ENCODE results near the gene COL20A1.
A peak's percentile ranks its signal among the peaks of the same experiment; 100 is the strongest.

The COL20A1 gene

DNA sequence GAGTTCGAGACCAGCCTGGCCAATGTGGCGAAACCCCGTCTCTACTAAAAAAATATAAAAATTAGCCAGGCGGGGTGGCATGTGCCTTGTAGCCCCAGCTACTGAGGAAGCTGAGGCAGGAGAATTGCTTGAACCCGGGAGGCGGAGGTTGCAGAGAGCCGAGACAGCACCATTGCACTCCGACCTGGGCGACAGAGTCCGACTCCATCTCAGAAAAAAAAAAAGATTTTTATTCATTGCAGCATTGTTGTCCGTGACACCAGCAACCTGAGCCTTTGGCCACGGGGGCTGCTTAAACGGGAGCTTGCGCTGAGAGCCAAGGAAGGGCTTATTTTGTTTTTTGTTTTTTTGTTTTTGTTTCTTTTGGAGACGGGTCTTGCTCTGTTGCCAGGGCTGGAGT, 13.1 kb upstream of the COL20A1 start:
- DNase-seq = no peak

DNA sequence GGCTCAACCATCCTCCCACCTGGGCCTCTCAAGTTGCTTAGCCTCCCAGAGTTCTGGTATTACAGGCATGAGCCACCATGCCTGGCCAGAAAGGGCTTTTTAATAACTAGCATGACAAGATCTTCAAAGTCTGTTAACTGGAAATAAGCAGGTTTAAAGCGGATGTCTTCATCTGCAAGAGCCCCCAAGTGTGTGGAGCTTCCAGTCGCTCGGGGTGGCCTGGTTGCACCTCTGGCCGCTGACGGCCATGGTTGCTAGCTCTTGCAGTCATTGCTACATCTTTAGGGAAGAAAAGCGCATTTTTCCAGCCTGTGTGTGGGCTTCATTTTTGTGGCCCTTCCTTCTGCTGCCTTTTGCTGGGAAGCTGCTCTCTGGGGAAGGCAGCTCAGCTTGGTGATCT, 12.6 kb upstream of the COL20A1 start:
- DNase-seq = no peak

GRCh38 chr20:63280929-63281545, 11.9 kb upstream of the COL20A1 start:
- DNase-seq = no peak

DNA sequence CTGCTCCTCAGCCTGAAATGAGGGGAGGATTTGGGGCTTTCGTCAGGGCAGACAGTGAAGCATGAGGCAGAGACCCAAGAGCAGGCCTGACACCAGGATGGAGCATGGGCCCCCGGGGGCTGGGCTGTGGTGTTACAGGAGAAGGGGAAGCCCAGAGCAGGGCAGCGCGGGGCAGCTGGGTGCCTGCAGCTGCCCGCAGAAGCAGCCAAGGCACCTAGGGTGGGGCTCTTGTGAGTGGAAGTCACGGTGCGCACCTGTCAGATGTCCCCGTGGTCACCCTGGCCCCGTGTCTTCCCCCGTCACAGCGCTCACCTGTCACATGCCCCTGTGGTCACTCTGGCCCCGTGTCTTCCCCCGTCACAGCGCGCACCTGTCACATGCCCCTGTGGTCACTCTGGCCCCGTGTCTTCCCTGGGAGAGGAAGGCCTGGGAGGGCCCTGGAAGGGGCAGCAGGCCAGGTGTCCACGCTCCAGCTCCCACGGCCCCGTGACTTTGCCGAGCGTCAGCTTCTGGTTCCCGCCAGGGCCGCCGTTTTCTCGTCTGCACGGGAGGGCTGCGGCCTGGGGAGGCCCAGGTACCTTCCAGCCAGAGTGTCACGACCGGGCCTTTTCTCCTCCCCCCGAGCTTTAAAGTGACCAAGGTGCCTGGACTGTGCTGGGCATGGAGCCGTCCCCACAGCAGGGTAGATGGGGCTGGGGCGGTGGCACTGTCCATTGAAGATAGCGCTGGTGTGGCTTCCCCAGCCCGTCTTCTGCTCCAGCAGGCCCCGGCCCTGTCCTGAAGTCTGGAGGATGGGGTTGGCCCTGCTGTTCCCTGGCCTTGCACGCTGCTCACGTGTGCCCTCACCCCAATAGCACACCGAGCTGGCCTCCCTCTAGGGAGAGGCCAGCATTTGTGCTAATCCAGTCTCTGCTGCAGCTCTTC, 11.0 kb upstream of the COL20A1 start:
- DNase-seq = no peak

DNA sequence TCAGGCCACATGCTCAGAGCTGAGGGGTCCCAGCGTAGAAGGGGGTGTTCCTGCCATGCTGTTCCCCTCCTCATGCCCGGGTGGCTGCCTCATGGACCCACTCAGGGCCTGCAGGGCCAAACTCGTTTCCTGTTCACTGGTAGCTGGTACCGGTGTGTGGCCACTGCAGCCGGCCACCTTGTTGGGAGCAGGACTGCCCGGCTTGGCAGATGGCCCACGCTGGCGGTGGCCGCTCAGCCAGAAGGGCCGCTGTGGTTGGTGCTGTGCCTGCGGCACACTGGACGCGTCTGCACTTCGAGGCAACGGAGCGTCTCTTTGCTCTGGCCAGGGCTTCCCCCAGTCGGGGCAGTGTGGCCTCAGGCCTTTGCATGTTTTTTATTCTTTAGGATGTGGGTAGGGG, 10.0 kb upstream of the COL20A1 start:
- no peak for DNase-seq

DNA sequence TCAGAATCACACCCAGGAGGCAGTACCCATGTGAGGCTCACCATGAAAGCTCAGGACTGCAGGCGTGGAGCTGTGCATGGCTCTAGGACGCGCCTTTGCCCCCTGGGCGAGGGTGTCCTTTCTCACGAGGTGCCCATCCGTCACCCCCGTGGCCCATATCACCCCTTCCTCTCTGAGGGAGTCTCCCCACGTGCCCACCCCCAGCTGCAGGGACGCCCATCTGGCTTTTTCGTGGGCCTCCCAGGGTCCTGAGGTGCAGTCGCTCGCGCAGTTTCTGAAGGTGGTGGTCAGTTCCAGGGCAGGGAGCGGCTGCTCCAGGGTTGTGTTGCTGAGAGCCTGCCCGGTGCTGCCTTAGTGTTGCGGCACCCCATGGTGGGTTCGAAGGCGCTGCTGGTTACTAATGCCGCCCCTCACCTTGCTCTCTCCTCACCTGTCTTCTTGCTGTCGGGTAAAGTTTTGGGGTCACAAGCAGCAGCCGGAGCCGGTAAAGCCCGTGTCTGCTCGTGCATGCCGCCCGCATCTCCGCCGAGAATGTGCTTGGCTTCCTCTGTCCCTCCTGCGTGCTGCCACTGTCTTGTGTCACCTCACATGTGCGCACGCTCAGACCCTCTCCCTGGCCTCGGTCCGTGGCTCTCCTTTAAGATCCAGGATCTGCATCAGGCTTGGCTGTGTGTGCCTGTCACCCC, 9.4 kb upstream of the COL20A1 start:
- DNase-seq = no peak

- DNase-seq = peak; percentile 28
Observed at GRCh38 chr20:63284083-63284440, 8.9 kb upstream of the COL20A1 start.

DNA sequence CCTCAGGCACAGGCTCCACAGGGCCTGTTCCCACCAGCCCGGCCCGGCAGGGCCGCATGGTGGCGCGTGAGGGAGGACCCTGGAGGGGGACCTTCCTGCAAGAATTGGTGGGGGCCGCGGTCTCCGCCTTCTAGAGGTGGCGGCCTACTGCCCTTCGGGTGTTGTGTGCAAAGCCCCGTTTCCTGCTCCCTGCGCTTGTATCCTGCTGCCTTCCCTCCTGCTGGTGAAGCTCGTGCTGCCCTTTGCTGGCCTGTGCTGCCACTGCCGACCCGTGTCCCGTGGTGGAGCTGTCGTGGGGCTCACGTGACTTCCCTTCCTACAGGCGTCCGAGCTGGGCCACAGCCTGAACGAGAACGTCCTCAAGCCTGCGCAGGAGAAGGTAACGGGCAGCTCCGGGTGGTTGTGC, 8.4 kb upstream of the COL20A1 start:
- peak; percentile 4 for DNase-seq

GRCh38 chr20:63284981-63285524, 7.9 kb upstream of the COL20A1 start:
- no peak for DNase-seq

DNA sequence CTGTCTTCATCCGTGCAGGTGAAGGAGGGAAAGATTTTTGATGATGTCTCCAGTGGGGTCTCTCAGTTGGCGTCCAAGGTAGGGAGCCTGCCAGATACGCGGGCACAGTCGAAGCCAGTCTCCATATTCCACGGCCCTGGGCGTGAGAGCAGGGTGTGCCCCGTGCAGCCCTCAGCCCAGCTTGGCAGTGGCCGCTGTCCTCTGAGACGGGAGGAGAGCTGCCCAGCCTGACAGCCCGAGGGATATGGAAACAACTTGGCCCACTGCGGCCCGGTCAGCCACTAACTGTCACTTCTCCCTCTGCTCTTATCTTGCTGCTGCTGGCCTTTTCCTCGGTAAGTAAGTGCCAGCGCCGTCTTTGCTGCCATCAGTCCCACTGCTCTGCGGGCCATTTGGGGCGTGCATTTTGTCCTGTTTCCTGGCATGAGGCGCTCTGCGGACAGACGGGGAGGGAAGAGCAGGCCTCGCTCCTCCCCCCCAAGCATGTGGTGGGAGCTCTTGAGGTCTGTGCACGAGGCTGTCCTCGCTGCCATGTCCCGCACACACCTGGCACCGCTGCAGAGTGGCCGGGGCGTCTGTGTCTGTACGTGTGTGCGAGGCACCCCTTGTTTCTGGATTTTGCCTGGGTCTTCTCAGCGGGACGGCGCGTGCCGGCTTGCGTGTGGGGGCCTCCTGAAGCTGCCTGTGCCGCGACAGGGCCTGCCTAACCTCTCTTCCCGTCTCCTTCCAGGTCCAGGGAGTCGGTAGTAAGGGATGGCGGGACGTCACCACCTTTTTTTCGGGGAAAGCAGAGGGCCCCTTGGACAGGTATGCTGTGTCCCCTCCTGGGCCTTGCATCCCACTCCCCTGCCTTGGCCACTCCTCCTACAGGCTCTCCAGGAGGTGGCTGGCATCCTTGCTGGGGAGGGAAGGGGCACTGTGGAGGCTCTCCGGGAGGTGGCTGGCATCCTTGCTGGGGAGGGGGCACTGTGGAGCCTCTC, 7.1 kb upstream of the COL20A1 start:
- no peak for DNase-seq

GRCh38 chr20:63286781-63287696, 5.9 kb upstream of the COL20A1 start:
- DNase-seq = no peak

DNA sequence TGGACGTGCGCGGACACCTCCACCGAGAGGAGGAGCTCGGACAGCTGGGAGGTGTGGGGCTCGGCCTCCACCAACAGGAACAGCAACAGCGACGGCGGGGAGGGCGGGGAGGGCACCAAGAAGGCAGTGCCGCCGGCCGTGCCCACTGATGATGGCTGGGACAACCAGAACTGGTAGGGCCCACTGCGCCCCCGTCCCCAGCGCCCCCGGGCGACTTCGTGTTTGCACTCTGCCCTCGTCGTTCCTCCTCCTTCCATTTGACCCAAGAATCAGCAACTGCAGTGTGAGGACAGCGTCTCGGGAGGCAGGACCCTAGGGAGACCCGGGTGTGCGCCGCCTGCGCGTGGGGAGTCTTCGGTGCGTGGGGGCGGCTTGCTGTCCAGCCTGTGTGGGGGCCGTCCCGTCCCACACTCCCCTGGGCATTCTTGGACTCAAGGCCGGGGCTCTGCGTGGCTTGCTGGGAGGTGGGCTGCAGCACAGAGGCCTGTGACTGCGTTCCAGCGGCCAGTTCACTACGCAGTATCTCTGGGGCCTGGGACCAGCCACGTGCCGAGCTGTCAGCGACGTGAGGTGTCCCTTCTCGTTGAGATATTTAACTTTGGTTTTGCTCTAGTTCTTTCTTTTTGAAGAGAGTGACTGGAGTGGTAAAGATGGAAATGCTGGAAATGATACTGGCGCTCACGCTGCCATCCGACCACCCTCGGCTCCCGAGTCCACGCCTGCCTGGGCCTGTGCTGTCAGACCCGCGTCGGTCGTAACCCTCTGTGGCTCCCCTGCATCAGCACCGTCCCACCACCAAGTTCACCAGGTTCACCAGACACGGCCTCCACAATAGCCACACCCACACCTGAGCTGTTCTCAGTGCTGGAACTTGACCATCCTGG, 5.0 kb upstream of the COL20A1 start:
- DNase-seq = no peak

GRCh38 chr20:63288581-63289251, 4.3 kb upstream of the COL20A1 start:
- no peak for DNase-seq

GRCh38 chr20:63289311-63290135, 3.5 kb upstream of the COL20A1 start:
- DNase-seq = no peak

DNA sequence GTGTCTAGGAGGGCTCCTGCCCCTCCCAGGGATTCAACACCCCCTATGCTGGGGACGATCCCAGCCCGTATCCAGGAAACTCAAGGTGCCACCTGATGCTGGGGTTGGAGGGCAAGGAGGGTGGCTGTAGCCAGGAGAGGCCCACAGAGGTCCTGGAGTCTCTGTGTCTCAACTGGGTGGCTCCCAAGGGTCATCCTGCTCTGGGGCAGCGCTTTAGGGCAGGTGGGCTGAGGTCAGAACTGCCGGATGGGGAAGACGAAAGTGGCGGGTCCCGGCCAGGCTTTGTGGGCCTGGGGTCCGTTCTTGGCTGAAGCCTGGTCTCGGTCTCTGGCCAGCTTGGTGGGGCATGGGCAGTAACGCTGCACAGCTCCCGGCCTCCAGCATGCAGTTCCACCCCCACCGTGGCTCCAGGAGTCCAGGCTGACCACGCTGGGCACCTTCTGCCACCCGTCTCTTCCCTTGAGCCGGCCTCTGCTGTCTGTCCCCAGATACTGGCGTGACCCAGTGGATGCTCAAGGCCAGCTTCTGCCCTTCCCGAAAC, 2.8 kb upstream of the COL20A1 start:
- DNase-seq = no peak

- DNase-seq = peak; percentile 47
Observed at GRCh38 chr20:63290677-63291472, 2.1 kb upstream of the COL20A1 start.

- no peak for DNase-seq
Observed at GRCh38 chr20:63291811-63292210, 1.2 kb upstream of the COL20A1 start.
